ENCODE results near the gene SAMHD1.

DNA sequence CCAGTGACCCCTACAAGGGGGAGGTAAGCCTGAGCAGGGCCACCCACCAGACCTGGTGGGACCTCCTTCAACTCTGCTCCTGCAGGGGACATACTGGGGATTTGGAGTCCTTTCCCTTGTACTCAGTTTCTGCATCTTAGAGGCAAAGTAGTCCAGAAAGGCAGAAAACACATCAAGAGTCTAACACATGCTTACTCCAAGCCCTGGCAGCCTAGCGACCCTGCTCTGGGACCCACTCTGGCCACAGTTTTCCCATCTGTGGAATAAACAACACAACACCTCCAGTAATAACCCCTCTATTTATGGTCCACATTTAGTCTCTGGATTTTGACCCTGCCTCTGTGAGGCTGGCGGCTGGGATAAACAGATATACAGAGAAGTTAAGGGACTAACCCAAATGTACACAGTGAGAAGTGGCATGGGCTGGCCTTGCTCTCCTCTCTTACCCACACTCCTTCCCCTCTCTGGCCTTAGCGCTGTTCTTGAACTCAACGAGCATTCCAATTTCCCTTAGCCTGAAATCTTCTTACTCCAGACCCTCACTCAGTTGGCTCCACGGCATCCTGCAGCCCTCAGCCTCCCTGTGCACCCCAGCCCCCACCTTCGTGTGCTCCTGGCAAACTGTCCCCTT lies 91.7 kb downstream of the SAMHD1 start:
- no peak for TF ChIP-seq EZH2 (IDR thresholded peaks at IDR 0.05; ENCODE audit: borderline replicate concordance)
- TF ChIP-seq, protein P1, sequence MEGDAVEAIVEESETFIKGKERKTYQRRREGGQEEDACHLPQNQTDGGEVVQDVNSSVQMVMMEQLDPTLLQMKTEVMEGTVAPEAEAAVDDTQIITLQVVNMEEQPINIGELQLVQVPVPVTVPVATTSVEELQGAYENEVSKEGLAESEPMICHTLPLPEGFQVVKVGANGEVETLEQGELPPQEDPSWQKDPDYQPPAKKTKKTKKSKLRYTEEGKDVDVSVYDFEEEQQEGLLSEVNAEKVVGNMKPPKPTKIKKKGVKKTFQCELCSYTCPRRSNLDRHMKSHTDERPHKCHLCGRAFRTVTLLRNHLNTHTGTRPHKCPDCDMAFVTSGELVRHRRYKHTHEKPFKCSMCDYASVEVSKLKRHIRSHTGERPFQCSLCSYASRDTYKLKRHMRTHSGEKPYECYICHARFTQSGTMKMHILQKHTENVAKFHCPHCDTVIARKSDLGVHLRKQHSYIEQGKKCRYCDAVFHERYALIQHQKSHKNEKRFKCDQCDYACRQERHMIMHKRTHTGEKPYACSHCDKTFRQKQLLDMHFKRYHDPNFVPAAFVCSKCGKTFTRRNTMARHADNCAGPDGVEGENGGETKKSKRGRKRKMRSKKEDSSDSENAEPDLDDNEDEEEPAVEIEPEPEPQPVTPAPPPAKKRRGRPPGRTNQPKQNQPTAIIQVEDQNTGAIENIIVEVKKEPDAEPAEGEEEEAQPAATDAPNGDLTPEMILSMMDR (IDR thresholded peaks at IDR 0.05; ENCODE audit: poor library complexity) = no peak
- TF ChIP-seq EZH2phosphoT487 (IDR thresholded peaks at IDR 0.05; ENCODE audit: low read depth, severe bottlenecking, unreplicated experiment) = no peak

Measured in hepatocyte (in vitro differentiated cells).